T follicular helper cell (primary cell): ENCODE results near the gene NADK.
"Not testable (repeated sequence)": the region's sequence is repeated elsewhere in the genome, so short reads cannot be mapped to it uniquely, and the experiment has no call there.

ENCODE experiments used
- DNase-seq: peaks from one replicate; pipeline ENCODE4 v3.0.0-alpha.2; 2020; ENCODE audit warnings: low read depth

NADK gene

GRCh38 chr1:1763657-1764621 lies 14.3 kb downstream of the NADK start:
- DNase-seq: no peak

GRCh38 chr1:1761504-1762376 lies 16.5 kb downstream of the NADK start:
- DNase-seq: no peak

GRCh38 chr1:1760715-1761114 lies 17.6 kb downstream of the NADK start:
- no peak for DNase-seq

GRCh38 chr1:1760345-1760650 lies 18.0 kb downstream of the NADK start:
- no peak for DNase-seq

GRCh38 chr1:1759456-1760344 lies 18.6 kb downstream of the NADK start:
- no peak for DNase-seq

GRCh38 chr1:1758692-1759455 lies 19.4 kb downstream of the NADK start:
- no peak for DNase-seq

- DNase-seq: no peak
Measured at GRCh38 chr1:1758059-1758621, 20.1 kb downstream of the NADK start.

GRCh38 chr1:1757422-1758058 lies 20.7 kb downstream of the NADK start:
- no peak for DNase-seq

- no peak for DNase-seq
Measured at GRCh38 chr1:1756661-1757421, 21.4 kb downstream of the NADK start.

- no peak for DNase-seq
Measured at GRCh38 chr1:1755852-1756251, 22.4 kb downstream of the NADK start.

- DNase-seq: no peak
Measured at GRCh38 chr1:1755426-1755825, 22.8 kb downstream of the NADK start.

GRCh38 chr1:1754051-1754815 lies 24.0 kb downstream of the NADK start:
- DNase-seq: no peak

GRCh38 chr1:1753607-1754005 lies 24.7 kb downstream of the NADK start:
- no peak for DNase-seq

- no peak for DNase-seq
Measured at GRCh38 chr1:1752636-1753606, 25.3 kb downstream of the NADK start.

- DNase-seq: no peak
Measured at GRCh38 chr1:1752190-1752589, 26.1 kb downstream of the NADK start.

- DNase-seq: not testable (repeated sequence)
Measured at GRCh38 chr1:1749941-1750340, 28.3 kb downstream of the NADK start.

- DNase-seq: no peak
Measured at GRCh38 chr1:1748686-1749321, 29.5 kb downstream of the NADK start.
